Measurements from ENCODE around the gene CDH22. TPM values are rescaled to one million over a fixed set of nuclear protein-coding genes. Genes with fewer than 3 reads are reported as not detected.

The CDH22 gene
- total RNA-seq, 1 donor from 2014 or later, result 0.83 TPM

DNA sequence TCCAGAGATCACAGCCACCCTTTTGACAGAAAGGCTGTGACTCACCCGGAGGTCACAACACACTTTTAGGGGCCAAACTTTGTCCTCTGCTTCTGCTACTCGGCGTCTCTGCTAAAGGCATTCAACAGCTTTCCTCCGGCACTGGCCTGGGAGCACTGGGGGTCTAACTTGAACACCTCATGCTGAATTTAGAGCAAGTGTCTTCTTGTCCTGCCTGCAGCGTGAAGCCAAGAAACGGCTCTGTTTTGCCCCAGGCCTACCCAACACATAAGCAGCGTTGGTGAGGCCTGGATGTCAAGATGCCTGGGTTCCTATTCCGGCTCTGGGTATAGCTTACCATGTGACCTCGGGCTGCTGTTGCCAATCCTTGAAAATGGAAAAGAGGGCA, 2.3 kb downstream of the CDH22 start:
- no peak for DNase-seq (ENCODE audit: low spot score)
- intact Hi-C loops (cut with DNase I), result no loop called here

DNA sequence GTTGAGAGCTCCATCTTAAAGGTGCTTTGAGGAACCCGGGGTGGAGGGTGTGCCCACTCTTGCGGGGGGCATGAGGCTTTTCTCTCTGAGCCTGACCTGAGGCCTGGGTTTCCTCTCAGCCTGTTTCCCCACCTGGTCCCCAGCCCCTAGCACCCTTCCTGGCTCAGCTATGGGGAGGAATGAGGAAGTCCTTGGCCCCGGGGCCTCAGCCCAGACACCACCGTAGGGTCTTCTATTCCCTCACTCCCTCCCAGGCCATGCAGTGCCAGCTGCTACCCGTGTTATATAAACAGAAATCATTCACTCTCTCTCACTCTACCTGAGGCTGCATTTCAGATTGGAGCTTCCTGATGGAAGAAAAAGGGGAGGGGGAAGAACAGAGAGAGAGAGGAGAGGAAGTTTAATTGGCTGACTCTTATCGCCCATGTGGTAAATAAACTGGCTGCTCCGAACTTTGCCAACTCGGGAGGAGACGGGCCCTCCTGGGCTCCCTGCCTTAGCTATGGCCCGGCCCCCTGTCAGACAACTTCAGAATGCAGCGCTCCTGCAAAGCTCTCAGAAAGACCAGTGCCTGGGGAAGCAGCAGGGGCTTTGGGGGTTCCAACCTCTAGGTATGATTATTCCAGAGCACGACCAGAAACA, 2.8 kb downstream of the CDH22 start:
- intact Hi-C loops (cut with DNase I), result no loop called here
- no peak for DNase-seq (ENCODE audit: low spot score)

DNA sequence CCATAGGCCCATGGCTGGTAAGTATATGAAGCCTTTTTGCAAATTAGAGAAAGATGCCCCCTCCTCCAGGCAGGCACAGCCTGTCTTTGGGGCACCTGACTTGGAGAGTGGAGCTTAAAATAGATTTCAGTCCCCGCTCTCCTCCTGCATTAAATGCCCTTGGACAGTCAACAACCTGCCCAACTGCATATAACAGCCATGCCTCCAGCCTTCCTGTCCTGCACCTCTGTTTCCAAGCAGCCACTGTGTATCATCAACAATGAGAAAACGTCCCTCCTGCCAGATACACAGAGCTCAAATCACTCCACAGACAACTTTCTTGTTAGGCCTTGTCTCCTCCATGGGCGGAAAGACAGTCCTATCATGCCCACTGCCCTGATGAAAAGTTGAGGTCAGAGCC, 3.4 kb downstream of the CDH22 start:
- intact Hi-C loops (cut with DNase I), result no loop called here
- no peak for DNase-seq (ENCODE audit: low spot score)

DNA sequence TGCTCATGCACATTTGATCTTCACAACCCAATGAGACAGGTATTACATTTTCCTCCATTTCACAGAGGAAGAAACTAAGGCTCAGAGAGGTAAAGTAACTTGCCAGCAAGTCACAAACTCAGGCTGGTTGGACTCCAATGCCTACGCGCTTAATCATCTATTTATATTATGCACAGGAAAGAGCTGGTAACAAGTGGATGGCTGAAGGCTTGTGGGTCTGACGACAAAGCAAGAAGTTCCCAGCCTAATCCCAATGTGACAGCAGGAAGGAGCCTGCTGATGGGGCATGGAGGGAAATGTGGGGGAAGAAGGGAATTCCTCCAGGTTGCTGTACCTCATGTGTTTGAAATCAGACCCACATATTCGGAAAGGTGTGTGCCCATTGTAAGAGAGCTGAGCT, 3.9 kb downstream of the CDH22 start:
- intact Hi-C loops (cut with DNase I), result no loop called here
- DNase-seq (ENCODE audit: low spot score), result no peak

DNA sequence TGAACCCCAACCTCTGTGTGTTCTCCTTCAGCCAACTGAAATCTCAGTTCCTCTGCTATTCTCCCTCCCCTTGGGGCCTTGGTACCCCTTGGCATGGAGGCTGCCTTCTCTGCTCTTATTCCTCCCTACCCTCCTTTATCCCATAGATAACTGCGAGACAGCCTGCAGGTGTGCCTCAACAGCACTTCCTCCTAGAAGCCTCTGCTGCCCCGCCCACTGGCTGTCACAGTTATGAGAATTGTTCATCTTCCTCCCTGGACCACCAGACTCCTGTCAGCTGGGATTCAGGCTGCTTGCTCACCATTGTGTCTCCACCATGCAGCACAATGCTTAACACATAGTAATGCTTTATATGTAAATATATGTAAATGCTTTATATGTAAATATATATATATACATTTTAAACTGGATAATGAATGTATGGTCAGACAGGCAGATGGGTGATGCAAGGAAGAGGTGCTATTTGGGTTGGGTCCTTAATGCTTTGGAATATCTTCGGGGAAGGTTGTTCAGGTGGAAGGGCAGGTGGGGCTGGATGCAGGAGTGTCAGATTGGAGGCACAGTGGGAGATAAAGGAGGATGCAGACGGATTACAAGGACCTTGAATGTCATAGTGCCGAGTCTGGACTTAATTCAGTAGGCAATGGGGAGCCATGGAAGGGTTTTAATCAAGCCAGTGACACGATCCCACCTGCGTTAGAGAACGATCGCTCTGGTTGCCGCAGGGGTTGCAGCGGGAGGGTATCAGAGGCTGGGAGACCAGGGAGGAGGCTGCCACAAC, 4.9 kb downstream of the CDH22 start:
- intact Hi-C loops (cut with DNase I), result no loop called here
- DNase-seq (ENCODE audit: low spot score), result no peak

DNA sequence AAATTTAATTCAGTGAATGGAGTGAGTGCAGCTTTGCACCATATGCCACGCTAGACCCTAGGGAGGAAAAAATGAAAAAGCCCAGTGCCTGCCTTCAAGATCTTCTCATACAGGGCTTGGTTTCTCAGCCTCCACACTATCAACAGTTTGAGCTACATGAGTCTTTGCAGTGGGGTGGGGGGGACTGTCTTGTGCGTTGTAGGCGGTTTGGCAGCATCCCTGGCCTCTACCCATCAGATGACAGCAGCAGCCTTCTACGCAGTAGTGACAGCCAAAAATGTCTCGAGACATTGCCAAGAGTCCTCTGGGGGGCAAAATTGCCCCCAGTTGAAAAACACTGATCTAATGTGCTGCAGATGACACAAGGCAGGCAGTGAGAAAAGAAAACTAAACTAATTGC, 6.2 kb downstream of the CDH22 start:
- DNase-seq (ENCODE audit: low spot score), result no peak
- intact Hi-C loops (cut with DNase I), result no loop called here

DNA sequence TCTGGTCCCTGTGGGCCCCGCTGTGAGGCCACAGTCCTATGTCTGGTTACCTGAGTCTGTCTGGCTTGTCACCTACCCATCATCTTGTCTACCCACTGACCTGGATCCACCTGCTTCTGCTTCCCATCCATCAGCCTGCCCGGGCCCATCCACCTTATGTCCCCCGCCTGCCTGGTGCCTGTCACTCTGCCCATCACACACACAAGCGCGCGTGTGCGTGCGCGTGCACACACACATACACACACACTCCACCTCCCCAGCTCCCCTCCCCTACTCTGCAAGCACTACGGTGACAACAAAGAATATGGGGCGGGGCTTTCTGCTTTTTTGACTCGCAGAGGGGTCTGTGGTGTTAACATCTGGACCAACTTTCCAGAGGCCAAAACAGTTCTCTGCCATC, 8.0 kb downstream of the CDH22 start:
- intact Hi-C loops (cut with DNase I), result no loop called here
- DNase-seq (ENCODE audit: low spot score), result no peak

DNA sequence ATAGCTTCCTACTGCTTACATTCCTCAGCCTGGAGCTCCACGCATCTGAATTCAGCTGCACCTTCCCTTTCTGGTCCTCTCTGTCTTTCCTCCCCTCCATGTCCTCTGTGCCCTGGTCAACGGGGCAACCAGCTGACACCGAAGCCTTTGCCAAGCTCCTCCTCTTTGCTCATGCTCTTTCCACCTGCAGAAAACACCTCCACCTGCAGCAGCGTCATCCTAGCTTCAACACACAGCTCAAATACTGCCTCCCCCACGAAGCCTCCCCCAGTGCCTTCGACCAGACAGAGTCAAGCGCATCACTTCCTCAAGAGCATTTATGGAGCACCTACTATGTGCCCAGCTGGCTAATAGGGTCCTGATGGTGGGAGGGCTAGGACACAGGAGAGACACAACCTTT, 9.2 kb downstream of the CDH22 start:
- intact Hi-C loops (cut with DNase I), result no loop called here
- DNase-seq (ENCODE audit: low spot score), result no peak

DNA sequence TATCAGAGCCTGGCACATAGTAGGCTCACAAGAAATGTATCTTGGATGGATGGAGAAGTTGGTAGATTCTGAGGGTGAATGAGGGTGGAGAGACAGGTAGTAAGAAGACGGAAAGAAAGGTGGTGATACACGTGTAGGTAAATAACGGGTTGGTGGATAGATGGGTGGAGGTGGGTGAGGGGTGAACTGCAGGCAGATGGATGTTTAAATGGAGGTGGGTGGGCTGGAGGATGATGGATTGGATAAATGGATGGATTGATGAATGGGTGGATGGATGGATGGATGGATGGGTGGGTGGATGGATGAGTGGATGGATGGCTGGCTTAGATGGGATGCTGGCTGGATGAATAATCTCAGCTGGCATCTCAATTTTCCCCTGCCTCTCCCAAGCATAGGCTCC, 9.9 kb downstream of the CDH22 start:
- no peak for DNase-seq (ENCODE audit: low spot score)
- intact Hi-C loops (cut with DNase I), result no loop called here

DNA sequence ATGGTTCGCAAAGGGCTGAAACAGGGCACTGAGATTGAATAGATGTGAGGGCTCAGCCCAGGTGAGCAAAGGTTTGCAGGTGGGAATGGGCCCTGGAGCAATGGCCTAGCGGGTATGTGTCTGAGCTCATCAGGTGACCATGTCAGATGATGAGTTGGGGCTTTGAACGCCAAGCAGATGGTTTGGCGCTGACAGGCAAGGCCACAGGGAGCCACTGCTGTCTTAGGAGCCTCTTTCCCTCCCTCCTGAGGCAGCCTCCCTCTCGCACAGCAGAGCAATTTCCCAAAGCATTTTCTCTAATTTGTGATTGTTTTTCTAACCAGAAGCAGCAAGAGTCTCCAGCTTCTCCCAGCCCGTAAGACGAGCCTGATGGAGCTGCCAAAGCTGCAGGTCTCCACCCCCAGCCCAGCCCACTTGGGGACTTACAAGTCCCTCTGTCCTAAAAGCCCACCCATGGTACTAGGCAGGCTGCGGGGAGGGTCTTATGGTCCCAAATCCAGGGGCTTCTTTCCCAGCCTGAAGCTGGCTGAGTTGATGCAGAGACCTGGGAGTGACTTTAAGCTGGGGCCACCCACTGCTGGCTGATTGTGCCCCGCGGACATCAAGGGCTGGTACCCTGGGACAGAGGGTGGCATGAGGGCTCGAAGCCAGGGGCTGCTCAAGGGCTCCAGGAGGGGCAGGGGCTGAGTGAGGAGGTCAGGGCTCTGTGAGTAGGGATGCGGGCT, 11.6 kb downstream of the CDH22 start:
- DNase-seq (ENCODE audit: low spot score), result no peak
- intact Hi-C loops (cut with DNase I), result no loop called here

DNA sequence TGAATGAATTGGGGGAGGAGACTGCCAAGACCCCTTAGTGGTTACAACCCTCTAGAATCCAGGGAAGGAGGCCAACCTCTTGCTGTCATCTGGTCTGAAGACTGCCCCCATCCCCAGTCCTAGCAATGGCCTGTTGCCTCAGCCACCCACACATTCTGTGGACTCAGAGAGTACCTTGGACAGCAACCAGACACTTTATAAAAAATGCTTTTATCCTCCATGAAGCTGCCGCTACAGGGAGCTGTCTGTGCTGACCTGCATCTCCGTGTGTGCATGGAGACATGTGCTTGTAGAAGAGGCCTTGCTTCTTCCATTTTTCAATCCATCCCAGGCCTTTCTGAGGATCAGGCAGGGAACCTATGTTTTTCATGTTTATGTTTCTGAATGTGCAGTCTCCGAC, 15.2 kb downstream of the CDH22 start:
- intact Hi-C loops (cut with DNase I), result no loop called here
- DNase-seq (ENCODE audit: low spot score), result no peak

DNA sequence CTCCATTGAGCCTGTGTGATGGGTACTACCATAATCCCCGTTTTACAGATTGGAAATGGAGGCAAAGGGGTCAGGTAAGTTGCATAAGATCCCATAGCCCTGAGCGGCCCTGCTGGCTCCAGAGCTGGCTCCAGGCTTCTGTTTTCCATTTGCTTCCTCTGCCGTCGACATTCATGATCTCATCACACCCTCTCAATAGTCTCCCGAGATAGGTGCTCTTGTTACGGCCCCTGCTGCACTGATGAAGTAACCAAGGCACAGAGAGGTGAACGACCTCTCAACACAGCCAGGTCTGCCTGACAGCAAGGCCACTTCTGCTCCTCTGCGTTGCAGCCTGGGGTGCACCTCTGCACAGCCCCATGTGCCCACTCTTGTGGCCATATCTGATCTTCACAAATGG, 16.9 kb downstream of the CDH22 start:
- no peak for DNase-seq (ENCODE audit: low spot score)
- intact Hi-C loops (cut with DNase I), result no loop called here

DNA sequence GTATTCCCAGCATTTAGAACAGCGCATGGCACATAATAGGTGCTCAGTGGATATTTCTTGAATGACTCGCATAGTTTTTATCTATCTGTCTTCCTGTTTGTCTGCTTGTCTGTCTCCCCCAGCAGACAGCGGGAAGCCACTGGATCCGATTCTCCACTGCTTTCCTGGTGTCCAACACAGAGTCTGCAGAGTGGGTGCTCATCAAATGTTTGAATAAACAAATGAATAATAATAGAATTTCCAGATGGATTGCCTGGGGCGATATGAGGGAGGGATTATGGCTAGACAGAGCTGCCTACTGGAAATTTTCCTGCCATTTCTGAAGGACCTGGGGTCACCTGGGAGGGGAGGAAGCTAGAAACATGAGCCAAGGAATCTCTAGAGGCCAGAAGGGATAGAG, 18.9 kb downstream of the CDH22 start:
- intact Hi-C loops (cut with DNase I), result no loop called here
- no peak for DNase-seq (ENCODE audit: low spot score)

DNA sequence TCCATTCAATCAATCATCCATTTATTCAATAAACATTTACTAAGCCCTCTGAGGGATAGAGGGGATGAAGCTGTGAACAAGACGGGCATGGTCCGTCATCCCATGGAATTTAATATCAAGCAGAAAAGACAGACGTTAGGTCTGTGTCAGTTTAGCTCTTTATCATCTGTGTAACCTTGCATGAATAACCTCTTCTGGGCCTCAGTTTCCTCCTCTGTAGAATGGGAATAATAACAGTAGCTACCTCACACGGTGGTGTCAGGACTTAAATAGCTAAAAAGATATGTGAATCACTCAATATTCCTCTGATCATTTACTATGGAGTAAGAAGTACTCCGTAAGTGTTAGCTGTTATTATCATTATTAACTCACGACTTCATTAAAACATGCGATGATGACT, 21.3 kb downstream of the CDH22 start:
- intact Hi-C loops (cut with DNase I), result no loop called here
- DNase-seq (ENCODE audit: low spot score), result no peak

DNA sequence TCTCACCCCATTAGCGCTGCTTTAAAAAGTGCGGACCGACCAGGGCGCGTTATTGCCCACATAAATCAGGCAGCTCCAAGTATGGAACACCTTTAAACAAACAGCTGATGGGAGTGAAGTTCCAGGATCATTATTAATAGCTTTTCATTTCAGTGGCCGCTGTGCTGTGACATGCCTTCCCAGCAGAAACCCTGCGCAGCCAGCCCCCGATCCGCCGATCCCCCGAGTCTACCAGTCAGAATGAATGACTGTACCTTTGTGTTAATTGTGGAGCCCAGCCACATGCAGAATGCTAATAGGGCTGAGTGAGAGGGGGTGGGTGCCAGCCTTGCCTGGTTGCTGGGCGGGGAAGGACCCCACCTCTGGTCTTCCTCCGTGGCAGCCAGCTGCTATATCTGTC, 21.9 kb downstream of the CDH22 start:
- intact Hi-C loops (cut with DNase I), result no loop called here
- no peak for DNase-seq (ENCODE audit: low spot score)

DNA sequence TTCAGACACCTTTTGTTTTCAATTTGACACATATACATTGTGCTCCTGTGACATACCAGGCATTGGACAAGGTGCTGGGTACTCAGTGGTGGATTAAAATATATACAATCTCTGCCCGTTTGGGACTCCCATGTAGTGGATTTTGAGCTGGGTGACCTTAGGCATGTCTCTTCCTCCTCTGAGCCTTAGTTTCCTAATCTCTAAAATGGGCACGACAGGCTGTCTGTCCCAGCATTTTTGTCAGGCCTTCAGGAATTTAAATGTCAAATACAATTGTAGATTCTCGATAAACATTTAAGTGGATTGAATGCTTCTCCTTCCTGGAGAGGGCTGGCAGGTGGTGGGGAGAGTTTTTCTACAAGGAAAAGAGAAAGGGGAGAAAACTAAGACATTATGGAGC, 22.6 kb downstream of the CDH22 start:
- DNase-seq (ENCODE audit: low spot score), result no peak
- intact Hi-C loops (cut with DNase I), result no loop called here

DNA sequence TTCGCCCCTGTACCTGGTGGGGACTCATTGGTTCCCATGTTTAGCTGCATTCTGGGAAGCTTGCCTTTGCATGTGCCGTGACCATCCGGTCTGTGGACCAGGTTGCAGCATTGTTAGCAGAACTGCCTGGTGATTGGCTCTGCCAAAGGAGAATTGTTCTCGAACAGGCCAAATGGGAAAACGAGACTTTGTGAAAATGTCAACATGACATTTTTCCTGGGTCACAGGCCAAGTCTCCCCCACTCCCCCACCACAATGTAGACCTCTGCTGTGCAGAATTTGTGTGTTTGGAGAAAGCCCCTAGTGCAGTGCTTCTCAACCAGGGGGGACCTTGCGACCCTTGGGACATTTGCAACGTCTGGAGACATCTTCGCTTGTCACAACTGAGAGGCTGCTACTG, 23.2 kb downstream of the CDH22 start:
- DNase-seq (ENCODE audit: low spot score), result no peak
- intact Hi-C loops (cut with DNase I), result no loop called here

DNA sequence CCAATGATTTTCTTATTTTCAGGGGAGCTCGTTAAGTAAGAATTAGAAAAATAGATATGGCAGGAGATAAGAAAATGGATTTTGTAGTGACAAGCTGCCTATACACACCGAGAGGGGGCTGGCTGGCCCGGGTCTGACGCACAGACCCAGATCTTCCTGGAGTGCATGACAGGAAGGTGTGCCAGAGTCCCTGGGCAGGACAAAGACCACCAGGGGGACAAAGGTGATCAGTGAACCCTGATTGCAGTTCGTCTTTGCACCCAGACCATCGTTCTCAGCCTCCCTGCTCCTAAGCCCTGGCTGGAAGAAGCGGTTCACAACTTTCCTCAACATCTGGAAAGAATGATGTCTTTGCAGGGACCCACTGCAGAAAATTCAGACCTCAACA, 24.3 kb downstream of the CDH22 start:
- intact Hi-C loops (cut with DNase I), result no loop called here
- DNase-seq (ENCODE audit: low spot score), result no peak

DNA sequence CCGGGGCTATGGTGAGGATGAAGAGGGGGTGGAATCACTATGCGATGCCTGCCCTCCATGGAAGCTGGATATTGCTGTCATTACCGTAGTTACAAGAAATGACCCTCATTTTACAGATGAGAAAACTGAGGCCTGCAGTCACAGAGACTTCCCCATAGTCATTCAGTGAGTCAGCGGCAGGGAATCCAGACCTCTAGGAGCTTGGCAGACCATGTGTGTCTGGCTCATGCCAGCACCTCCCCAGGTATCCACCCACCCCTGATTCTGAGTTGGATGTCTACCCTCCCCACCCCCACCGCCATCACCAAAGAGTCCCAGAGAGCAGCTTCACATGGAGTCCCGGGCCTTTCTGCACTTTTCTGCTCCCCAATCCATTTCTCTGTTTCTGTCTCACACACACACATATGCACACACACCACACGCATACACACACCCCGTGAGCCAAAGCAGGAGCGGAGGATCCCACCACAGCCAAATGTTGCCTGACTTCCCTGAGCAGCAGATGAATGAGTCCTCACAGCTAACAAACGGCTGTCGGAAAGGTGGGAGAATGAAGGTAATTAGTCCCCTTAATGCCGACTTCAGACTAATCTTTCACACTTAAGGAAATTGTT, 24.8 kb downstream of the CDH22 start:
- no peak for DNase-seq (ENCODE audit: low spot score)
- intact Hi-C loops (cut with DNase I), result no loop called here

DNA sequence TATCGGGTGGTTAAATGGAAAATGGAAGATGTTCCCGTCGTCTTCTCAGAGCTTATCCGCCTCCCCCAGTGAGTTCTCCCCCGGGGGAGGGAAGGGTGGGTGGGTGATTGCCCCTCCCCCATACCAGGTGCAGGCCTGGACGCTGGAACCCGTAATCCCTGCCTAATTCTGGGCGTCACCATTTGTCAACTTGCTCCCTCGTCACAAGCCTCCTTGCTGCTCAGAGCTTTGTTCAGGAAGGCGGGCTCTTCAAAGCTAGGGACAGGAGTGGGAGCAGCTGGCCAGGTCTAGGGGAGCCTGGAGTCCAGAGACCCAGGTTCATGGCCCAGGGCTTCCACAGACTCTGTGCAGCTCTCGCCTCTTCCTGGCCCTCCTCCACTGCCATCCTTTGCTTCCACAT, 25.6 kb downstream of the CDH22 start:
- DNase-seq (ENCODE audit: low spot score), result no peak
- intact Hi-C loops (cut with DNase I), result no loop called here

DNA sequence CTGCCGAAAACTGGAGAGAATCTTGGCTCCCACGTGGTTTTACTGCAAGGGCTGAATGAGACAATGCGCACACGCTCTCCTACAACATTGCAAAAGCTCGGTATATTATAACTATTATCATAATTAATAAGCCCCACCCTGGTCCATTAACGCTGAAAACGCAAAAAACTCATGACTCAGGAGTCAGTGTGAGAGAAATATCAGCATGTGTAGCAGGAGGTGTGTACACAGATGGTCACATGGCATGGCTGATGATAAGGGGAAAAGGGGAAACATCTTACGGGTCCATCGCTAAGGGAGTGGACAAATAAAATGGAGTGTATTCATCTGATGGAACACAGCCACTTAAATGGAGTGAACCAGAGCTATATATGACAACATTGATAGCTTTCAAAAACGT, 29.2 kb downstream of the CDH22 start:
- intact Hi-C loops (cut with DNase I), result no loop called here
- DNase-seq (ENCODE audit: low spot score), result no peak
